ENCODE data around the gene EIF1AX. TPM values are rescaled to one million over a fixed set of nuclear protein-coding genes. Genes with fewer than 3 reads are reported as not detected.

Gene EIF1AX
- total RNA-seq, 2 experiments from 2014 or later = 27.5 to 98.5 TPM

GRCh38 chrX:20116087-20116576 lies 25.5 kb downstream of the EIF1AX start:
- no TSS peak for BruUV-seq (replicated peaks)
- Histone ChIP-seq H4K20me1 (ENCODE audit: insufficient read depth, low read length) (no peaks in the 10 kb centered on the region), H3K4me3 (ENCODE audit: low read depth, low read length, poor library complexity, severe bottlenecking) (no peak overlapping the region), H3K9me3 (ENCODE audit: low read length) (no peaks in the 10 kb centered on the region), H3K27ac (ENCODE audit: low read depth, low read length, poor library complexity, severe bottlenecking) (no peak overlapping the region), H3K36me3 (ENCODE audit: insufficient read depth, low read length) (no peaks in the 10 kb centered on the region), H3K4me1 (ENCODE audit: insufficient read depth, low read length, poor library complexity, severe bottlenecking) (no peaks in the 10 kb centered on the region), H3K4me2 (ENCODE audit: low read length) (no peak overlapping the region), H3K9me2 (ENCODE audit: insufficient read depth, low read length) (no peaks in the 10 kb centered on the region), H2AFZ (ENCODE audit: low read length) (no peak overlapping the region), H3K79me2 (ENCODE audit: insufficient read depth, low read depth, low read length) (no peaks in the 10 kb centered on the region)
- no peak for DNase-seq (ENCODE audit: low spot score)
- CTCF ChIA-PET (ENCODE audit: unreplicated experiment) = no interaction called here
- intact Hi-C loops (cut with micrococcal nuclease; ENCODE audit: unreplicated experiment) = no loop called here
- TF ChIP-seq EZH2phosphoT487 (IDR thresholded peaks at IDR 0.05; ENCODE audit: borderline replicate concordance, low read depth, low read length) = no peak
- POLR2A ChIA-PET = no interaction called here

DNA sequence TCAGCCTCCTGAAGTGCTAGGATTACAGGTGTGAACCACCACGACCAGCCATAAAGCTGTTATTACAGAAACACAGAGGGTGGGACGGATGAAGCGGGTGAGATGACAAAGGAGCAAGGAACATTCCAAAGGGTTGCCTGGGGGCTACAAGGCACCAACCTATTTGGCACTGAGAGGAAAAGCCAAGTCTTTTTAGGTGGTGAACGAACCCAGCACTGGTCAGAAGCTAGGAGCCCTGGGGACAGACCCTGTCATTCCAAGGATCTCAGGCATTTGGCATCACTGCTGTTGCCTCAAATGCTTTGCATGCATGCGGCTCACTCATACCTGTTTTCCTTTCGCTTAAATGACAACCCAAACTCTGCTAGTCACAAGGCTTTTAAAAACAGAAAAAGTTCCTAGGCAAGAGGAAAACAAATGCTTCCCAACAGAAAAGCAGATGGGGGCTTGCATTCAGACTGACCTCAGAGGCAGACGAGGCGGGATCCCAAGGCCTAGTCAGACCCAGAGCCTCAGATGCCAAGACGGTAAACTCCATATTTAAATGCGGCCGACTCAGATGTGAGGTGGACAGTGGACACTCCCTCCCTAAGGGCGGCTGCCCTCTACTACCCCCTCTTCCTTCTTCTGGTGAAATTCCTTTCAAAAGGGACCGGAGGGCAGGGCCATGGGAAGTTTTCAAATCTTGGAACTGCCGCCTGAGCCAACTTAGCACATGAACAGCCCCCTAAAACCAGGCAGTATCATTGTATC lies 29.4 kb downstream of the EIF1AX start:
- no peak overlapping the region for H3K4me2 ChIP-seq (ENCODE audit: low read length)
- no peaks in the 10 kb centered on the region for H3K9me2 ChIP-seq (ENCODE audit: insufficient read depth, low read length)
- no peaks in the 10 kb centered on the region for H3K9me3 ChIP-seq (ENCODE audit: low read length)
- no peaks in the 10 kb centered on the region for H4K20me1 ChIP-seq (ENCODE audit: insufficient read depth, low read length)
- no peaks in the 10 kb centered on the region for H3K79me2 ChIP-seq (ENCODE audit: insufficient read depth, low read depth, low read length)
- no peaks in the 10 kb centered on the region for H3K4me1 ChIP-seq (ENCODE audit: insufficient read depth, low read length, poor library complexity, severe bottlenecking)
- no TSS peak for BruUV-seq (replicated peaks)
- CTCF ChIA-PET (ENCODE audit: unreplicated experiment) = no interaction called here
- H3K4me3 ChIP-seq (ENCODE audit: low read depth, low read length, poor library complexity, severe bottlenecking) = no peak overlapping the region
- intact Hi-C loops (cut with micrococcal nuclease; ENCODE audit: unreplicated experiment) = no loop called here
- H3K36me3 ChIP-seq (ENCODE audit: insufficient read depth, low read length) = no peaks in the 10 kb centered on the region
- DNase-seq (ENCODE audit: low spot score) = no peak
- no peak overlapping the region for H3K27ac ChIP-seq (ENCODE audit: low read depth, low read length, poor library complexity, severe bottlenecking)
- no peak overlapping the region for H2AFZ ChIP-seq (ENCODE audit: low read length)
- TF ChIP-seq EZH2phosphoT487 (IDR thresholded peaks at IDR 0.05; ENCODE audit: borderline replicate concordance, low read depth, low read length) = no peak
- TF ChIP-seq, protein P1, sequence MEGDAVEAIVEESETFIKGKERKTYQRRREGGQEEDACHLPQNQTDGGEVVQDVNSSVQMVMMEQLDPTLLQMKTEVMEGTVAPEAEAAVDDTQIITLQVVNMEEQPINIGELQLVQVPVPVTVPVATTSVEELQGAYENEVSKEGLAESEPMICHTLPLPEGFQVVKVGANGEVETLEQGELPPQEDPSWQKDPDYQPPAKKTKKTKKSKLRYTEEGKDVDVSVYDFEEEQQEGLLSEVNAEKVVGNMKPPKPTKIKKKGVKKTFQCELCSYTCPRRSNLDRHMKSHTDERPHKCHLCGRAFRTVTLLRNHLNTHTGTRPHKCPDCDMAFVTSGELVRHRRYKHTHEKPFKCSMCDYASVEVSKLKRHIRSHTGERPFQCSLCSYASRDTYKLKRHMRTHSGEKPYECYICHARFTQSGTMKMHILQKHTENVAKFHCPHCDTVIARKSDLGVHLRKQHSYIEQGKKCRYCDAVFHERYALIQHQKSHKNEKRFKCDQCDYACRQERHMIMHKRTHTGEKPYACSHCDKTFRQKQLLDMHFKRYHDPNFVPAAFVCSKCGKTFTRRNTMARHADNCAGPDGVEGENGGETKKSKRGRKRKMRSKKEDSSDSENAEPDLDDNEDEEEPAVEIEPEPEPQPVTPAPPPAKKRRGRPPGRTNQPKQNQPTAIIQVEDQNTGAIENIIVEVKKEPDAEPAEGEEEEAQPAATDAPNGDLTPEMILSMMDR (conservative IDR thresholded peaks at IDR 0.05; ENCODE audit: low read length) = no peak
- POLR2A ChIA-PET = no interaction called here

GRCh38 chrX:20111271-20111670 lies 30.4 kb downstream of the EIF1AX start:
- Histone ChIP-seq H3K4me1 (ENCODE audit: insufficient read depth, low read length, poor library complexity, severe bottlenecking) (no peaks in the 10 kb centered on the region), H3K9me3 (ENCODE audit: low read length) (no peaks in the 10 kb centered on the region), H3K4me3 (ENCODE audit: low read depth, low read length, poor library complexity, severe bottlenecking) (no peak overlapping the region), H3K27ac (ENCODE audit: low read depth, low read length, poor library complexity, severe bottlenecking) (no peak overlapping the region), H4K20me1 (ENCODE audit: insufficient read depth, low read length) (no peaks in the 10 kb centered on the region), H2AFZ (ENCODE audit: low read length) (no peak overlapping the region), H3K4me2 (ENCODE audit: low read length) (no peak overlapping the region), H3K36me3 (ENCODE audit: insufficient read depth, low read length) (no peaks in the 10 kb centered on the region), H3K9me2 (ENCODE audit: insufficient read depth, low read length) (no peaks in the 10 kb centered on the region), H3K79me2 (ENCODE audit: insufficient read depth, low read depth, low read length) (no peaks in the 10 kb centered on the region)
- DNase-seq (ENCODE audit: low spot score) = no peak
- intact Hi-C loops (cut with micrococcal nuclease; ENCODE audit: unreplicated experiment) = no loop called here
- CTCF ChIA-PET (ENCODE audit: unreplicated experiment) = no interaction called here
- no TSS peak for BruUV-seq (replicated peaks)
- no peak for TF ChIP-seq EZH2phosphoT487 (IDR thresholded peaks at IDR 0.05; ENCODE audit: borderline replicate concordance, low read depth, low read length)
- TF ChIP-seq, protein P1 (conservative IDR thresholded peaks at IDR 0.05; ENCODE audit: low read length) = no peak
- POLR2A ChIA-PET = interaction anchor here (0.6 kb wide), 1 partner anchor 9 kb away, joined by 3 read pairs; no protein-coding TSS in a partner anchor

Data from OCI-LY7 (cell line).